HG02610 (cell line): ENCODE results near the gene USP9X.
"Not testable (repeated sequence)": the region's sequence is repeated elsewhere in the genome, so short reads cannot be mapped to it uniquely, and the experiment has no call there.

Source experiments
- ATAC-seq: cut with Tn5 transposase; IDR thresholded peaks from one replicate; pipeline ENCODE4 v1.9.1; 2021; ENCODE audit warnings: mild to moderate bottlenecking, moderate library complexity; ENCODE audit not compliant: unreplicated experiment

USP9X gene

DNA sequence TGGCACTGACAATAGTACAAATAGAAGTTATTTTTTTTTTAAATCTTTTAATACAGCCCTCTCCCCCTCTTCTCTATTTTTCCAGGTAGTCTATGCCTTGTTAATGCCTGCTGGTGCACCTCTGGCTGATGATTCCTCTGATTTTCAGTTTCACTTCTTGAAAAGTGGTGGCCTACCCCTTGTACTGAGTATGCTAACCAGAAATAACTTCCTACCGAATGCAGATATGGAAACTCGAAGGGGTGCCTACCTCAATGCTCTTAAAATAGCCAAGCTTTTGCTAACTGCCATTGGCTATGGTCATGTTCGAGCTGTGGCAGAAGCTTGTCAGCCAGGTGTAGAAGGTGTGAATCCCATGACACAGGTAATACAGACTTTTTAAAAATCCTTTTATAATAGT lies 99.1 kb downstream of the USP9X start:
- ATAC-seq: peak; percentile 69

- ATAC-seq: not testable (repeated sequence)
These were observed 101.7 kb downstream of the USP9X start for GRCh38 chrX:41186946-41187345.

- ATAC-seq: no peak
These were observed 103.9 kb downstream of the USP9X start for GRCh38 chrX:41189156-41189555.

DNA sequence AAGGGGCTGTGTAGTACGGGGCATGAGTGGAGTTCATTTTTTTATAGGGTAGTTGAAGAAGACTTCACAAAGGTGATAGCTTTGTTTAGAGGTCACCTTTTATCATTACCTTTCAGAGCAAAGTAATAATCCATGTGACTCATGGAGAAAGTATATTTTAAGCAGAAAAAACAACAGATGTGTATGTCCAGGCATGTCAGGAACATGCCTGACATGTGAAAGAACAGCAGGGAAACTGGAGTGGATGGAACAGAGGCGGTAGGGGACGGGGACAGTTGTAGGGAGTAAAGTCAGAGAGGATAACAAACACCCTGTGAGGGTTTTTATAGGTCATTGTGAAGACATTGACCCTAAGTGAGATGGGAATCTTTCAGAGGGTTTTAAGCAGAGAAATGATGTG lies 107.6 kb downstream of the USP9X start:
- ATAC-seq: no peak

GRCh38 chrX:41198410-41198809 lies 113.2 kb downstream of the USP9X start:
- no peak for ATAC-seq

- ATAC-seq: no peak
These were observed 115.5 kb downstream of the USP9X start for GRCh38 chrX:41200785-41201184.

- no peak for ATAC-seq
These were observed 124.6 kb downstream of the USP9X start for GRCh38 chrX:41209853-41210252.

DNA sequence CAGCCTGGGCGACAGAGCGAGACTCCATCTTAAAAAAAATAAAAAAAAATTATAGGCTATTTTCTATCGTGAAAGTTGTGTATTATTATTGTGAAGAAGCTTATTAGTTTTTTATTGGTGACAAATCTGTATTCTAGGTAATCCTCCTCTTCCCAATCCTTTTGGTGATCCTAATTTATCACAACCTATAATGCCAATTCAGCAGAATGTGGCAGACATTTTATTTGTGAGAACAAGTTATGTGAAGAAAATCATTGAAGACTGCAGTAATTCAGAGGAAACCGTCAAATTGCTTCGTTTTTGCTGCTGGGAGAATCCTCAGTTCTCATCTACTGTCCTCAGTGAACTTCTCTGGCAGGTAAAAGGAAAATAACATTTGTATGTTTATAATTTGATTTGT lies 139.4 kb downstream of the USP9X start:
- ATAC-seq: no peak

DNA sequence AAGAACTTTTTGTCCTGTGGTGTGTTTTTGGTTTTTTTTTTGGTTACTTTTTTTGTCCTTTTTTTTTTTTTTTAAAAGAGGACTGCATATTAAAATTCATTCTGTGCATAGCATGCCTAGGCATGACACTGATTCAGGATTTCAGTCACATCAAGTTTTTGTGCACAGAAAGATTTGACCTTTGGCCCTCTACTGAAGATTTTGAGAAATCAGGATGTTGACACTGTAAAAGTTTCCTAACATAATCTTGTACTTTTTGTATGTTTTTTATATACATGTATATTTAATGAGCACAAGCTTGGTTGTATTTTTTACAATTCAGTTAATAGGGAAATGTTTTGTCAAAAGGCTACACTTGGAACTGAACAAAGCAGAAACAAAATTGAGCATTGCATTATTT lies 148.7 kb downstream of the USP9X start:
- ATAC-seq: no peak

DNA sequence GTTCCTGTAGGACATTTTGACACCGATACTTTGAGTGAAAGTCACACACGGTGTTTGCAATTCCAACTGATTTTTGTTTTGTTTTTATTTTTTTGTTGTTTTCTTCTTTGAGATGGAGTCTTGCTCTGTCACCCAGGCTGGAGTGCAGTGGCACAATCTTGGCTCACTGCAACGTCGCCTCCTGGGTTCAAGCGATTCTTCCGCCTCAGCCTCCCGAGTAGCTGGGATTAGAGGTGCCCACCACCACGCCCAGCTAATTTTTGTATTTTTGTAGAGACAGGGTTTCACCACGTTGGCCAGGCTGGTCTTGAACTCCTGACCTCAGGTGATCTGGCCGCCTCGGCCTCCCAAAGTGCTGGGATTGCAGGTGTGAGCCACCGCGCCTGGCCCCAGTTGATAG lies 149.2 kb downstream of the USP9X start:
- ATAC-seq: not testable (repeated sequence)

DNA sequence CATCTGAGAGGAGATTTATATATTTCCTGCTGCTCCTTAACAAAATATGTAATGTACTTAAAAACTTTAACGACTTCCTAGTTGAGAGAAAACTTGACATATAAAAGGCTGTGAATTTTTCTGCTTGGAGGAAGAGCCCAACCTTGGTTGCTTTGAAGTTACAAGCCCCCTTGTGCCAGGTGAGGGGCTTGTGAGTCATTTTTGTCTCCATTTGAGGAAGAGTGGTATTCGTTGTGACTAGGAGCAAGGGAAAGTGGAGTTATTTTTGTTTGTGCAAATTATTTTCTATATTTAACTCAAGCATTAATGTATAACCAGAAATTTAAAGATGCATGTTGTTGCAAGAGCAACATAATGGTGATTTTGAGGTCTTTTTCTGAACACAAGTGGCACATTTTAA lies 149.7 kb downstream of the USP9X start:
- no peak for ATAC-seq

DNA sequence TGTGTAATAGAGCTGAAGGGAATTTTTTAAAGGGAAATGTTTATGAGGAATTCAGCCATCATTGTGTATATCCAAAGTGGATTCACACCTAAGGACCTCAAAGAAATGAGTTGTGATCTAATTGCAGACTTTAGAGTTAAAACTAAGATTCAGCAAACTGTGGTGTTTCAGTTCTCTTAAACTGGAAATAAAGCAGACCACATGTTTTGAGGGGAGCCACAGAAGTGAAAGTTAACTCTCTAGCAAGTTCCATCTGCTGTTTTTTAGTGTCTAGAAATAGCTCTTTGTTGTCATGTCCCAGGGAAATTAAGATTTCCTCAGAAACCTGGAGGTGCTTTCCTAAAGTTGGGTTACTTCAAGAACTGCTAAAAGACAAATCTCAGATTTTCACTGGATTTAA lies 151.4 kb downstream of the USP9X start:
- ATAC-seq: peak; percentile 80

GRCh38 chrX:41240509-41240908 lies 155.3 kb downstream of the USP9X start:
- no peak for ATAC-seq

GRCh38 chrX:41241962-41242361 lies 156.7 kb downstream of the USP9X start:
- ATAC-seq: no peak

DNA sequence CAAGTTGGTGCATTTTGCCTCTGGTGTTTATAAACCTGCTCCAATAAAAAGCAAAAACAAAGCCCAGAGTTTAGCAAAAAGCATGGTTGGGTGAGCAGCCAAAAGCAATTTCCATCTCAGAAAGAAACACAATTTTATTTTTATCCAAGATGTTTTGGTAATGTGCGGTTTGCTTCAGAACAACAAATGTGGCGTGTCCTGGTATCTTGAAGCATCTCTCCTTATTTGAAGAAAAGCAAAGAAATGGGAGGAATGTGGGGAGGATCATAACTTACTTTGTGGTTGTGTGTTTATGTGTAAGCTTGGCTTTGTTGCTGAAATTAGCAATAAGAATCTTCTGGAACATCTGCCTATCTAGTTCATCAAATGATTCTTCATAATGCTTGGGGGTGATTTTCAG lies 160.4 kb downstream of the USP9X start:
- no peak for ATAC-seq

GRCh38 chrX:41250867-41251266 lies 165.6 kb downstream of the USP9X start:
- no peak for ATAC-seq

GRCh38 chrX:41257801-41258200 lies 172.6 kb downstream of the USP9X start:
- ATAC-seq: no peak

- ATAC-seq: no peak
These were observed 173.0 kb downstream of the USP9X start for GRCh38 chrX:41258226-41258625.

- no peak for ATAC-seq
These were observed 173.6 kb downstream of the USP9X start for GRCh38 chrX:41258871-41259270.

DNA sequence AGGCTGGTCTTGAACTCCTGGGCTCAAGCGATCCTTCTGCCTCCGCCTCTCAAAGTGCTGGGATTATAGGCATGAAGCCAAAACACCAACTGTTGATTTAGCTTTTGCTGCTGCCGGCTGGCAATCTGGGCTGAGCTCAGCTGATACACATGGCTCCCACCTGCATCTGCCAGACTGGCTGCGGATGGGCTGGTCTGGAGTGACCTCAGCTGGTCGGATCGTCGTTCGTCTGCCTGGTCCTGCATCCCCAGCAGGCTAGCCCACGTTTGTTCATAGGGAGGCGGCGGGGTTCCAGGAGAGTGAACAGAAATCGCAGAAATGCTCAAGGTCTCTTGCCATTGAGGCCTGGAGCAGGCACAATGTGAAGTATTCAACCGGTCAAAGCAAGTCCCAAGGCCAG lies 174.3 kb downstream of the USP9X start:
- ATAC-seq: no peak

DNA sequence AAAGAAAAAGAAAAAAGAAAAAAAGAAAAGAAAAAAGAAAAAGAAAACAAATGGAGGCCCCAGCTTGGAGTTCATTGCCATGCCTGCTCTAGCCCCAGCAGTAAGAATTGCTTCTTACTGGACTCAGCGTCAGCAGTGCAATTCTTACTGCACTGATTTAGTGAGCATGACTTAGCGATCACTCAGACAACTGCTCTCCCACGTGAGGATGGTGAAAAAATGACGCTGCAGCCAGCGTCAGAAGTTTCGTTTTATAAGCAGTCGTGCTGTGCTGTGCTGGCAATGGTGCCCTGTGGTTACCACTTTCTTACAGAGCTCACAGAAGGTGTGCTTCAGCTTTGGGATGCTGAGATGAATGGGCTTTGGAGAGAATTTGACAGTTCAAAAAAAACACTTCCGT lies 180.4 kb downstream of the USP9X start:
- no peak for ATAC-seq

DNA sequence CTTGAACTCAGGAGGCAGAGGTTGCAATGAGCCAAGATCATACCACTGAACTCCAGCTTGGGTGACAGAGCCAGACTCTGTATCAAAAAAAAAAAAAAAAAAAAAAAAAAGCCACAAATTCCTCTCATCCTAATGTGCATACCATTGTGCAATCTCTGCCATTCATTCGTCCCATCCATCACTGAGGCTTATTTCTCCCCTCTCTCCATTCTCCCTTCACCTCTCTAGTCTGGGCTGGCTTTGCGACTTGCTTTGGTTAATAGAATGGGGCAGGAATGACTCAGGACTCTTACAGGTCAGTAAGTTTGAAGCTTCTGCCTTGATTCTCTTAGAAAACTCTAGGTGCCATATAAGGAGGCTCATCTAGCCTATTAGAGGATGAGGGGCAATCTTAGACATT lies 188.4 kb downstream of the USP9X start:
- no peak for ATAC-seq

DNA sequence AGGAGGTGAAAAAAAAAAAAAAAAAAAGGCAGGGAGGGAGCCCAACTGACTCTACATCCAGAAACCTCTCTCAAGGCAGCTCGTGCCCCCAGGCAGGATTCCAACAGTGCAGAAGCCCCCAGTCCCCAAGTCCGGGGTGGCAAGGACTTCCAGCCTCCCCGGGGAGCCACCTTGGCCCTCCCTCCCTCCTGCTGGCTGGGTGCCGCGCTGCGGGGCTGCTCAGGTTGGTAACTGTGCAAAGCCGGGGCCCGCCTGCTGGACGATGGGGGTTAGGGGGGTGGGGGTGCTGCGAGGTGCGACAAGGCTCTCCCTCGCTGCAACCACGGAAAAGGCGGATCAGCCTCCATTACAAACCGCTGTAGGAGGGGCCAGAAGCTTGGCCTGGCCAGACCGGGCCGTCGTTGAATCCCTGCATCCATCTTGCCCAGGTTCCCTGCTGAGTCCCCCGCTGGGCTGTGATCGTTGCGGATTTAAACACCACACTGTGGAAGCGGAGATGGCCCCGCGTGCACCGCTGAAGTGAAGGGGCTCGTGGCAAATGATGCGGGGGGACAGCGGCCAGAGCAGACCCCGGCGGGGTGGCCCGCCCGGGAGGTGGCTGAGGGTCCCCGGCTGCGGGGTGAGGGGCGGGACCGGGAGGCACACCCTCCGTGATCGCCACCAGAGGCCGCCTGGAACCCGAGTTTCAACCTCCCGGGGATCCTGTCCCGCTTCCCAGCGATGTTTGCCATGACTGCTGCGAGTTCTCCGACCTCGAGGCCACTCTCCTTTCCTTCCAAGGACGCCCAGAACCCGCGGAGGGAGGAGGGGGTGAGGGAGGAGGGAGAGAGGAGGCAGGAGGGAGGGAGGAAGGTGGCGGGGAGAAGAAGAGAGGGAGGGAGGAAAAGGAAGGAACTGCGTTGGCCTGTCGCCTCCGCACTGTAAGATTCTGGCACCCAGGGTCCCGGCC lies 190.7 kb downstream of the USP9X start:
- ATAC-seq: no peak
